Spinal cord (tissue), 10 donors: ENCODE measurements around the gene PRR33. TPM values are rescaled to one million over a fixed set of nuclear protein-coding genes. Genes with fewer than 3 reads are reported as not detected.

Experiments
- DNase-seq, 6 donors: peaks; one replicate each; pipeline versions ENCODE4 v3.0.0 to v3.0.0-alpha.2; 2013 to 2015; ENCODE audit warnings: low spot score in 6 of 6, low read depth in 4 of 6
- H3K27ac ChIP-seq: one replicate; pipeline ENCODE4 v1.5.1; 2013; ENCODE audit warnings: low read depth, low read length, control low read depth
- H3K27me3 ChIP-seq: one replicate; pipeline ENCODE4 v1.6.1; 2013; ENCODE audit warnings: low read length; ENCODE audit not compliant: control insufficient read depth, insufficient read depth
- H3K36me3 ChIP-seq: one replicate; pipeline ENCODE4 v1.6.1; 2013; ENCODE audit warnings: low read length; ENCODE audit not compliant: control insufficient read depth, insufficient read depth
- H3K4me1 ChIP-seq: one replicate; pipeline ENCODE4 v1.6.1; 2013; ENCODE audit warnings: low read length; ENCODE audit not compliant: control insufficient read depth, insufficient read depth
- H3K4me3 ChIP-seq: one replicate; pipeline ENCODE4 v1.5.1; 2013; ENCODE audit warnings: low read depth, low read length, control low read depth
- H3K9me3 ChIP-seq: one replicate; pipeline ENCODE4 v1.6.1; 2013; ENCODE audit warnings: low read length; ENCODE audit not compliant: control insufficient read depth, insufficient read depth
- WGBS: methylation state at CpG from one replicate; pipeline ENCODE4 v1.1.5; 2013; ENCODE audit warnings: missing lambda C conversion rate; ENCODE audit not compliant: insufficient coverage; 5-methylcytosine and 5-hydroxymethylcytosine counted together
- polyA plus RNA-seq, 2 donors: library from polyadenylated mRNA; unstranded; fragments of 120-200 nt; gene quantifications; one replicate each; pipeline ENCODE4 v1.2.1, GENCODE V29; 2013; ENCODE audit not compliant: insufficient read length in 2 of 2
- total RNA-seq, 2 donors: library from RNA; depleted of rRNA in 1 of 2; stranded (reverse); fragments of 120-200 nt in 1 of 2; fragments of >200 nt in 1 of 2; gene quantifications; one replicate each; pipeline versions ENCODE4 v1.2.3 to v1.2.4, GENCODE V29; 2013 to 2014
- donor health status: healthy.

PRR33 gene
- total and polyA plus RNA-seq, 4 donors, result 0.08 to 0.21 TPM; not detected in 2

DNA sequence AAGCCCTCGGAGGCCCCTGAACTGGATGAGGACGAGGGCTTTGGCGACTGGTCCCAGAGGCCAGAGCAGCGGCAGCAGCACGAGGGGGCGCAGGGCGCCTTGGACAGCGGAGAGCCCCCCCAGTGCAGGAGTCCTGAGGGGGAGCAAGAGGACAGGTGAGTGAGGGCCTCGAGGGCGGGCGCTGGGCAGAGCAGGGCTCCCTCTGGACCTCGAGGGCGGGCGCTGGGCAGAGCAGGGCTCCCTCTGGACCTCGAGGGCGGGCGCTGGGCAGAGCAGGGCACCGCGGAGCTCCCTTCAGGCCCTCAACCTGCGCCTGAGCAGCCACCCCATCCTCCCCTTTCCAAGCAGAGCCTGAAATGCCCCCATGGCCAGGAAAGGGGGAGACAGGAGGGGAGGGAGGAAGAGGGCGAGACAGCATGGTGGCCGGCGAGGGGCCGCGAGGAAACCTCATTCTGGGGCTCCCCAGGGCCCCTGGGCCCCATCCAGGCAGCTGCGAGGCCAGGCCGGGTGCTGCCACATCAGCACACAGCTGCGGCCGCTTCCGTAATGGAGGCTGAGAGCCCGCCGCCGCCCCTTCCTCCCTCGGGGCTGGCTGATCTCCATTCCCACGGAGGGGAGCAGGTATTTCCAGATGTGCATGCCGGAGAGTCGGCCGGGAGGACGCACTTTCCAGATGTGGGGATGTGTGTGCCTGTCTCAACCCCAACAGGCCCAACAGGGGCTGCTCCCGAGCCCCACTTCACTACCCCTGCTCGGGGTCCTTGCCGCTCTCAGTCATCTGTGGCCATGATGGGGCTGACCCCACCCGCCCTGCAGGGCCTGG lies 10.0 kb downstream of the PRR33 start:
- 77% methylated on average over 36 of the region's 43 CpGs for WGBS
- H3K27me3 ChIP-seq, result no peaks in the 10 kb centered on the region
- no peaks in the 10 kb centered on the region for H3K9me3 ChIP-seq
- H3K4me3 ChIP-seq, result no peak overlapping the region
- no peaks in the 10 kb centered on the region for H3K36me3 ChIP-seq
- peaks cover 33% of the 10 kb centered on the region for H3K4me1 ChIP-seq
- peak in 1 of 6 donors; percentile 38 for DNase-seq
- H3K27ac ChIP-seq, result peak overlapping the region; percentile 79

DNA sequence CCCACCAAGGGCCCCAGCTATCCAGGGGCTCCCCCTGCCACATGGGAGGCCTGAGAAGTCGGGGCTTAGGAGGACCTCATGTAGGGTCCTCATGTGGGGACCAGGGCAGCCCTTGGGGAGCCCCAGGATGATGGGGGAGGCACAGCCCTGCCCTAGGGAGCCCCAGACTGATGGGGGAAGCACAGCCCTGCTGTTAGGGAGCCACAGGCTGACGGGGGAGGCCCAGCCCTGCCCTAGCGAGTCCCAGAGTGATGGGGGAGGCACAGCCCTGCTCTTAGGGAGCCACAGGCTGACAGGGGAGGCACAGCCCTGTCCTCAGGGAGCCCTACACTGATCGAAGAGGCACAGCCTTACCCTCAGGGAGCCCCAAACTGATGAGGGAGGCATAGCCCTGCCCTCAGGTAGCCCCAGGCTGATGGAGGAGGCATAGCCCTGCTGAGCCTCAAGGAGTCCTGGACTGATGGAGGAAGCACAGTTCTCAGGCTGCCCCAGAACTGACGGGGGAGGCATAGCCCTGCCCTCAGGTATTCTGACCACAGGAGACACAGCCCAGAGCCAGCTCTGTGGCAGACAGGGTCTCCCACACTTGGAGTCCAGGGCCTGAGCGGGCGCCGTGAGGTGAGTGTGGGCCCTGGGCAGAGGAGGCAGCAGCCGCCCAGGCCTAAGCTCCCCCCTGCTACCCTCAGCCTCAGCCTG lies 10.8 kb downstream of the PRR33 start:
- no peak for DNase-seq
- Histone ChIP-seq H3K4me3 (no peak overlapping the region), H3K27me3 (no peaks in the 10 kb centered on the region), H3K27ac (peak overlapping the region; percentile 79), H3K36me3 (no peaks in the 10 kb centered on the region), H3K9me3 (no peaks in the 10 kb centered on the region), H3K4me1 (peaks cover 41% of the 10 kb centered on the region)
- WGBS, result 86% methylated on average over 8 of the region's 9 CpGs

DNA sequence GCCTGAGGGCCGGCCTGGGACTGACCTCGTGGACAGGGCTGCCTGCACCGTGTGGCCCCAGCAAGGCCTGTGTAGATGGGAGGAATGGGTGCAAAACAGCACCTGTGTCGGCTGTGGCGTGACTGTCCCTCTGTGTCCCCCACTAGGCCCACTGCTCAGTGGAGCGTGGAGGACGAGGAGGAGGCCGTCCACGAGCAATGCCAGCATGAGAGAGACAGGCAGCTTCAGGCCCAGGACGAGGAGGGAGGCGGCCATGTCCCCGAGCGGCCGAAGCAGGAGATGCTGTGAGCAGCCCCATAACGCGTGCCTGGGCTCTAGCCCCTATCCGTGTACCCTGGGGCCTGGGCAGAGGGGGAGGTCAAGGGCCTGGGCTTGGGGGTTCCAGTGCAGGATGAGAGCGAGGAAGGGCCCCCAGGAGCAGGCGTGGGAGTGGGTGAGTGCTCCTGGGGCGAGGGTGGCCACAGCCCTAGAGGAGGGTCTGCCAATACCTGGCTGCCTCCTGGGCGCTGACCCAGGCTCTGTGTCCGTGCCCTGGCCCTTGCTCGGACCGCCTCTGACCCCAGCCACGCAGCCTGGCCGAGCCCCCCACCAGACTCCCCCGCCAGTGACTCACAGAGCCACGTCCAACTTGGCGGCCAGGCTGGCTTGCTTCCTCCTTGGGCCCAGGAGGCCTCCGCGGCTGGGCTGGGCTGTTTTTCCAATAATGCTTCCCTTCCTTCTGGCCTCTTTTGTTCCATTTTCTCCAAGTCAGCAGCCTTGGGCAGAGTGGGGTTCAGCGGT lies 11.6 kb downstream of the PRR33 start:
- 84% methylated on average over 32 of the region's 32 CpGs for whole genome bisulfite sequencing
- peaks cover 41% of the 10 kb centered on the region for H3K4me1 ChIP-seq
- DNase-seq, result peak in 1 of 6 donors; percentile 33

DNA sequence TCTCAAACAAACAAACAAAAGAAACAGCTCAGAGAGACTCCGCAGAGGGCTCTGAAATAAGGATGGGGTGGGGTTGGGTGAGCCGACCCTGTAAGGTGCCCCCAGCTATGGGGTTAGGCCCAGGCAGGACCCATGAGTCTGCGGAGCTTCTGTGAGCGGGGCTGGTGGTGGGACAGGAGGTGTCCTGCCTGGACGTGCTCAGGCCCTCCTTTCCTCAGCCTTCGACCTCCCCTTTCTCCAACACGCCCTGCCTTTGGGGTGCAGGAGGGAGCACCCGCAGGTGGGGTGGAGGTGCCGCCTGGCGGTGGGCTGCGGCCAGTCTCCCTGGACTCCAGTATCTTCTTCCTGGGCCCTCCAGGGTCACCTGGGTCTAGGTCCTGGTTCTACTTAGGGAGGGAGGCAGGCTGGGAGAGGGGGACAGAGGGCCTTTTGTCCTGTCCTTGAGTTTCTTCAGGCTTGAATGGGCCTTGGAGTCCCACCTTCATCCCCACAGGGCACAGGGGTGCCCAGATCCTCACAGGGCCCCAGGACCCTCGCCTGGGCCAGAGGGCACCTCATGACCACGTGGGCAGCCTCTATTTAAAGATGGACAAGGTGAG lies 12.3 kb downstream of the PRR33 start:
- whole genome bisulfite sequencing, result 93% methylated on average over 9 of the region's 13 CpGs
- H3K27ac ChIP-seq, result peak overlapping the region; percentile 79
- H3K27me3 ChIP-seq, result no peaks in the 10 kb centered on the region
- no peak overlapping the region for H3K4me3 ChIP-seq
- no peak for DNase-seq
- H3K4me1 ChIP-seq, result peaks cover 41% of the 10 kb centered on the region
- H3K9me3 ChIP-seq, result no peaks in the 10 kb centered on the region
- H3K36me3 ChIP-seq, result no peaks in the 10 kb centered on the region

More for the DNA sequence above, 11.6 kb downstream of the PRR33 start:
- Histone ChIP-seq H3K9me3 (no peaks in the 10 kb centered on the region), H3K27ac (peak overlapping the region; percentile 79), H3K4me3 (no peak overlapping the region), H3K27me3 (no peaks in the 10 kb centered on the region), H3K36me3 (no peaks in the 10 kb centered on the region)

DNA sequence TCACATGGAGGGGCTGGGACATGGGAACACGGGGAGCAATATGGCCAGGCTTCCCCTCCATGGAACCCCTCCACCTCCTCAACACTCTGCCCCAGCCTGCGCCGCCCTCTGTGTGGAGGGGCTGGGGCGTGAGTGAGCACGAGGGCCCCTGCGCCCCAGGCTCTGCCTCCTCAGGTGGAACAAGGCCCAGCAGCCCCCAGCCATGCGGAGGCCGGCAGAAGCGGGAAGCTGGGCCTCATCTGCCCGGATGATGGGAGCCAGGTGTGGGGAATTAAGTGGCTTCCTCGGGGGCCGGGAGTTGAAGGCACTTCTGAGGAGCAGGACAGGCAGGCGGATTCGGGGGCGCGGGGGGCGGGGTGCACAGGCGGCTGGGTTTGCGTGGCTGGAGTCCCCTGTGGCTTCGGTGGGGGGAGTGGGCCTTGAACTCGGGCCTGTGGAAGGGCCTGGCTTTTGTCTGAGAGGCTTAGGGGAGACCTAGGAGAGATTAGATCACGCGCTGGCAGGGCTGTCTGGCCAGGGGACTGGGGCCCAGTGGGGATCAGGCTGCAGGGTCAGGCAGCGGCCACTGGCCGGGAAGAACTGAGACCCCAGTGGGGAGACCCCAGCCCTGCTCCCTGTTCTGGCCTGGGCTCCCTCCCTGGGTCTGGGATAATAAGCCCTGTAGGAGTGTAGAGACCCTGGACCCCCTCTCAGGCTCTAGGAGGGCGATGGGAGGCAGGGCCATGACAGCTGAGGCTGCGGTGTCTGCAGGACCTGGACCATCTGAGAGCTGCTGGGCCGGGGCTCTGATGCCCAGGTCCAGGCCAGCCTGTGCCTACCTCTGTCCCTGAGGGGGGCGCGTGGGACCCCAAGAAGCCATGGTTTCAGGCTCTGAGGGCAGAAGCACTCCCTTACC lies 13.3 kb downstream of the PRR33 start:
- H3K27me3 ChIP-seq, result no peaks in the 10 kb centered on the region
- H3K4me3 ChIP-seq, result no peak overlapping the region
- H3K27ac ChIP-seq, result peak overlapping the region; percentile 29
- H3K9me3 ChIP-seq, result no peaks in the 10 kb centered on the region
- H3K4me1 ChIP-seq, result peaks cover 41% of the 10 kb centered on the region
- no peak for DNase-seq
- WGBS, result 86% methylated on average over 27 of the region's 30 CpGs
- H3K36me3 ChIP-seq, result no peaks in the 10 kb centered on the region

DNA sequence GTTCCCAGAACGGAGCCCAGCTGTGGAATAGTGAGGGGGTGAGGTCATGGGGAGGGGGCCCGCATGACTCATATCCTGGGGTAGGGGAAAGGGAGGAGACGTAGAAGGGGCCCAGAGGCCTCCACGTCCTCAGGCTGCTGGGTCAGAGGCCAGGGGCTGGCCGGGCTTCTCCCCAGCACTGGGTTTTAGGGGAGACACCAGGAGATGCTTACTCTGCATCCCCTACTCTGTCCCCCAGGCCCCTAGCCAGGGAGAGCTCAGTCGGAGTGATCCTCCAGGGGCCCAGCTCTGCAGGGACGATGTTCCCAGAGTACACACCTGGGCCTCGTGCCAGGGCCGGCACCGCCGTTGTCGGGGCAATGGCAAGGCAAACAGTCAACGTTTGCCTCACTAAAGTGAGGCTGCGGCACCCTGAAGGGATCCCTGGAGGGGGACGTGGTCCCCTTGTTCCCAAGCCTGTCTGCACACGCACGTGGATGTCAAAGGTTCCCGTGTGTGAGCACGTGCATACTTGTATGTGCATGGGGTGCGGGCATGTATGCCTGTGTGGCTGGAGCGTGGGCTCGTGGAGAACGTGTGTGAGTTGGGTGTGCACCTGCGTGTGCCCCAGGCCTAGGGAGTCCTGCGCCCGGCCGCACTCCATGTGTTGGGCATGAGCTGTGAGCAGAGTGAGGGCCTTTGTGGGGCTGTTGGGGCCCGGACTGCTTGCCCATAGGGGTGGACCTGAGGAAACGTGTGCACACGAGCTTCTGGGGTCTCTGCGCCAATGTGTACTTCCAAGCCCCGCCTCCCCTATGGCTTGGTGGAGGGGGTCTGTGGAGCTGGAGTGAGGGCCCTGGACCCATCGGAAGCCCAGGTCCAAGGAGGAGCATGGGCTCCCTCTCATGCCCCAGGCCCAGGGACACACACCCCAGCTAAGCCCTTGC lies 14.2 kb downstream of the PRR33 start:
- WGBS, result 66% methylated on average over 28 of the region's 33 CpGs
- Histone ChIP-seq H3K9me3 (no peaks in the 10 kb centered on the region), H3K4me3 (no peak overlapping the region), H3K27me3 (no peaks in the 10 kb centered on the region), H3K36me3 (no peaks in the 10 kb centered on the region), H3K27ac (peak overlapping the region; percentile 47), H3K4me1 (peaks cover 42% of the 10 kb centered on the region)
- no peak for DNase-seq

DNA sequence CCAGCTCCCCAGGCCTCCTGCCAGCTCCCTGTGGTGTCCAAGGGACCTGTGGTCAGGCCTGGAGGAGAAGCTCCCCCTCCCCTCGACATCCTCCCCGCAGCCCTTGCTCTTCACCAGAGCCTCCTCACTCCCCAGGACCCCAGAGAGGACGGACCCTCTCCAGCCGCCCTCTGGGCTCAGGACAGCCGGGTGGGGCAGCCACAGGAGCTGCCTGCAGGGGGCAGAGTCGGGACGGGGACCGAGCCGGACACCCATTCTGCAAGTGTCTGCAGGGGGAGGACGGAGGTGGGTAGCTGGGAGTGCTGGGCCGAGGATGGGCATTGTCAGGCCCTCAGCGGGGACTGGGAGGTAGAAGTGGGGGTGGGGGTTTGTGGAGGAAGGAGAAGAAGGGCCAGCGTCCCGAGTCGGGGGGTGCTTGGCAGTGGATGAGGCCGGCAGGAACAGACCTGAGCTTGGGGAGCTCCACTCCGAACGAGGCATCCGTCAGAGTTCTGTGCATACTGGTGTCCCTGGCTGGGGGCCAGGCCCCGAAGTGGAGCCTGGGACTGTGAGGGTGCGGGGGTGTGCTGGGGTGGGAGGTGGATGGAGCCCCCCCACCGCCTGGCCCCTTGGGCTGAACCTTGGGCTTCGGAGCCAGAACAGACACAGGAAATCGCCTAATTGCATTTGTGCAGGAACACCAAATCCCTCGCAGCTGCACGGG lies 15.2 kb downstream of the PRR33 start:
- H3K36me3 ChIP-seq, result no peaks in the 10 kb centered on the region
- DNase-seq, result peak in 1 of 6 donors; percentile 43
- no peaks in the 10 kb centered on the region for H3K9me3 ChIP-seq
- peak overlapping the region; percentile 72 for H3K27ac ChIP-seq
- WGBS, result 49% methylated on average over 22 of the region's 26 CpGs
- H3K27me3 ChIP-seq, result no peaks in the 10 kb centered on the region
- H3K4me1 ChIP-seq, result peaks cover 33% of the 10 kb centered on the region
- no peak overlapping the region for H3K4me3 ChIP-seq
